HEK293 (cell line): ENCODE results near the gene TMOD1.

Experiments used
- EGR2 ChIP-seq: fragments of 450-650 bp; formaldehyde crosslinking; IDR thresholded peaks from 2 replicates; pipeline ENCODE4 v1.5.1; 2016; ENCODE audit warnings: low read depth, missing biosample characterization, missing genetic modification characterization
- GLIS1 ChIP-seq: fragments of 450-650 bp; formaldehyde crosslinking; IDR thresholded peaks from 2 replicates; pipeline ENCODE4 v1.5.1; 2016; ENCODE audit warnings: missing biosample characterization, missing genetic modification characterization
- MYNN ChIP-seq: fragments of 450-650 bp; formaldehyde crosslinking; IDR thresholded peaks from 2 replicates; pipeline ENCODE4 v1.5.1; 2016; ENCODE audit warnings: missing biosample characterization, missing genetic modification characterization, borderline replicate concordance
- OSR2 ChIP-seq: fragments of 450-650 bp; formaldehyde crosslinking; IDR thresholded peaks from 2 replicates; pipeline ENCODE4 v1.5.1; 2016; ENCODE audit warnings: missing biosample characterization, missing genetic modification characterization
- SETDB1 ChIP-seq: IDR thresholded peaks from one replicate; pipeline ENCODE4 v1.6.1; 2017; ENCODE audit warnings: mild to moderate bottlenecking, low read length, moderate library complexity, mixed read lengths; ENCODE audit not compliant: insufficient read length
- SP2 ChIP-seq: fragments of 450-650 bp; formaldehyde crosslinking; IDR thresholded peaks from 2 replicates; pipeline ENCODE4 v1.5.1; 2016; ENCODE audit warnings: missing biosample characterization, missing genetic modification characterization
- WT1 ChIP-seq: fragments of 450-650 bp; formaldehyde crosslinking; IDR thresholded peaks from 2 replicates; pipeline ENCODE4 v1.5.1; 2016; ENCODE audit warnings: missing biosample characterization, missing genetic modification characterization
- YY1 ChIP-seq: fragments of 450-650 bp; formaldehyde crosslinking; IDR thresholded peaks from 2 replicates; pipeline ENCODE4 v1.5.1; 2018; ENCODE audit warnings: missing biosample characterization, missing genetic modification characterization
- ZBTB49 ChIP-seq: fragments of 450-650 bp; formaldehyde crosslinking; IDR thresholded peaks from 2 replicates; pipeline ENCODE4 v1.5.1; 2016; ENCODE audit warnings: missing biosample characterization, missing genetic modification characterization, low read depth
- ZEB2 ChIP-seq: fragments of 450-650 bp; formaldehyde crosslinking; IDR thresholded peaks from 2 replicates; pipeline ENCODE4 v1.5.1; 2016; ENCODE audit warnings: missing biosample characterization, missing genetic modification characterization
- ZFP41 ChIP-seq: fragments of 450-650 bp; formaldehyde crosslinking; IDR thresholded peaks from 2 replicates; pipeline ENCODE4 v1.5.1; 2016; ENCODE audit warnings: missing biosample characterization, missing genetic modification characterization, borderline replicate concordance
- ZFP69B ChIP-seq: fragments of 450-650 bp; formaldehyde crosslinking; IDR thresholded peaks from 2 replicates; pipeline ENCODE4 v1.5.1; 2016; ENCODE audit warnings: missing biosample characterization, missing genetic modification characterization
- ZNF112 ChIP-seq: fragments of 450-650 bp; formaldehyde crosslinking; IDR thresholded peaks from 2 replicates; pipeline ENCODE4 v1.5.0; 2017; ENCODE audit warnings: missing biosample characterization, missing genetic modification characterization
- ZNF114 ChIP-seq: fragments of 450-650 bp; formaldehyde crosslinking; IDR thresholded peaks from 2 replicates; pipeline ENCODE4 v1.5.0; 2017; ENCODE audit warnings: missing biosample characterization, missing genetic modification characterization
- ZNF121 ChIP-seq: fragments of 450-650 bp; formaldehyde crosslinking; IDR thresholded peaks from 2 replicates; pipeline ENCODE4 v1.5.1; 2016; ENCODE audit warnings: missing biosample characterization, missing genetic modification characterization
- ZNF157 ChIP-seq: fragments of 450-650 bp; formaldehyde crosslinking; IDR thresholded peaks from 2 replicates; pipeline ENCODE4 v1.5.1; 2016; ENCODE audit warnings: missing biosample characterization, missing genetic modification characterization
- ZNF174 ChIP-seq: fragments of 450-650 bp; formaldehyde crosslinking; IDR thresholded peaks from 2 replicates; pipeline ENCODE4 v1.5.0; 2017; ENCODE audit warnings: missing biosample characterization, mild to moderate bottlenecking, missing genetic modification characterization
- ZNF175 ChIP-seq: fragments of 450-650 bp; formaldehyde crosslinking; IDR thresholded peaks from 2 replicates; pipeline ENCODE4 v1.5.1; 2016; ENCODE audit warnings: missing biosample characterization, missing genetic modification characterization
- ZNF274 ChIP-seq, 2 experiments: fragments of 200-500 bp in 1 of 2; fragments of 450-650 bp in 1 of 2; sonication (Bioruptor generic) in 1 of 2; formaldehyde crosslinking in 1 of 2; IDR thresholded peaks; 2 replicates each; pipeline versions ENCODE4 v1.5.1 to v1.6.1; 2014 to 2016; ENCODE audit warnings: borderline replicate concordance in 1 of 2, inconsistent platforms in 1 of 2, low read length in 1 of 2, missing biosample characterization in 1 of 2, missing genetic modification characterization in 1 of 2
- ZNF311 ChIP-seq: fragments of 450-650 bp; formaldehyde crosslinking; IDR thresholded peaks from 2 replicates; pipeline ENCODE4 v1.5.1; 2017; ENCODE audit warnings: missing biosample characterization, missing genetic modification characterization, borderline replicate concordance
- ZNF404 ChIP-seq: fragments of 450-650 bp; formaldehyde crosslinking; IDR thresholded peaks from 2 replicates; pipeline ENCODE4 v1.5.1; 2017; ENCODE audit warnings: missing biosample characterization, missing genetic modification characterization
- ZNF423 ChIP-seq: fragments of 450-650 bp; formaldehyde crosslinking; IDR thresholded peaks from 2 replicates; pipeline ENCODE4 v1.5.1; 2016; ENCODE audit warnings: missing biosample characterization, missing genetic modification characterization
- ZNF501 ChIP-seq: fragments of 450-650 bp; formaldehyde crosslinking; IDR thresholded peaks from 2 replicates; pipeline ENCODE4 v1.5.1; 2016; ENCODE audit warnings: missing biosample characterization, missing genetic modification characterization
- ZNF510 ChIP-seq: fragments of 450-650 bp; formaldehyde crosslinking; IDR thresholded peaks from 2 replicates; pipeline ENCODE4 v1.5.1; 2018; ENCODE audit warnings: mild to moderate bottlenecking, missing genetic modification characterization, missing biosample characterization; ENCODE audit not compliant: insufficient replicate concordance
- ZNF549 ChIP-seq: fragments of 450-650 bp; IDR thresholded peaks from 2 replicates; pipeline ENCODE4 v1.5.1; 2018; ENCODE audit warnings: missing biosample characterization, missing genetic modification characterization, mild to moderate bottlenecking, inconsistent platforms, moderate library complexity
- ZNF555 ChIP-seq: fragments of 450-650 bp; formaldehyde crosslinking; conservative IDR thresholded peaks from 2 replicates; pipeline ENCODE4 v1.5.1; 2017; ENCODE audit warnings: missing biosample characterization, mild to moderate bottlenecking, missing genetic modification characterization, inconsistent platforms
- ZNF610 ChIP-seq: fragments of 450-650 bp; formaldehyde crosslinking; IDR thresholded peaks from 2 replicates; pipeline ENCODE4 v1.5.1; 2016; ENCODE audit warnings: missing biosample characterization, missing genetic modification characterization, borderline replicate concordance
- ZNF621 ChIP-seq: fragments of 450-650 bp; formaldehyde crosslinking; IDR thresholded peaks from 2 replicates; pipeline ENCODE4 v1.5.1; 2017; ENCODE audit warnings: missing biosample characterization, missing genetic modification characterization
- ZNF660 ChIP-seq: fragments of 450-650 bp; IDR thresholded peaks from 2 replicates; pipeline ENCODE4 v1.5.1; 2018; ENCODE audit warnings: missing biosample characterization, mild to moderate bottlenecking, missing genetic modification characterization
- ZNF701 ChIP-seq: fragments of 450-650 bp; formaldehyde crosslinking; IDR thresholded peaks from 2 replicates; pipeline ENCODE4 v1.5.1; 2016; ENCODE audit warnings: missing biosample characterization, missing genetic modification characterization
- ZNF768 ChIP-seq: fragments of 450-650 bp; formaldehyde crosslinking; IDR thresholded peaks from 2 replicates; pipeline ENCODE4 v1.5.1; 2018; ENCODE audit warnings: missing biosample characterization, mild to moderate bottlenecking, missing genetic modification characterization
- ZNF776 ChIP-seq: fragments of 450-650 bp; formaldehyde crosslinking; IDR thresholded peaks from 2 replicates; pipeline ENCODE4 v1.5.0; 2017; ENCODE audit warnings: missing biosample characterization, missing genetic modification characterization, borderline replicate concordance
- ZNF777 ChIP-seq: fragments of 450-650 bp; formaldehyde crosslinking; IDR thresholded peaks from 2 replicates; pipeline ENCODE4 v1.5.1; 2017; ENCODE audit warnings: missing biosample characterization, missing genetic modification characterization, borderline replicate concordance
- ZNF830 ChIP-seq: fragments of 450-650 bp; IDR thresholded peaks from 2 replicates; pipeline ENCODE4 v1.5.0; 2018; ENCODE audit warnings: missing biosample characterization, missing genetic modification characterization, low read depth, mild to moderate bottlenecking, moderate library complexity
- ZSCAN16 ChIP-seq: fragments of 450-650 bp; formaldehyde crosslinking; IDR thresholded peaks from 2 replicates; pipeline ENCODE4 v1.5.1; 2016; ENCODE audit warnings: missing biosample characterization, missing genetic modification characterization
- TF ChIP-seq, protein P1 (sequence below): fragments of 450-650 bp; formaldehyde crosslinking; IDR thresholded peaks from 2 replicates; pipeline ENCODE4 v1.5.1; 2016; ENCODE audit warnings: missing biosample characterization, missing genetic modification characterization
- TF ChIP-seq, protein P2 (sequence below): fragments of 450-650 bp; formaldehyde crosslinking; IDR thresholded peaks from 2 replicates; pipeline ENCODE4 v1.5.1; 2016; ENCODE audit warnings: missing biosample characterization, missing genetic modification characterization

The TMOD1 gene

GRCh38 chr9:97510797-97511654, 9.6 kb downstream of the TMOD1 start (continued):
- TF ChIP-seq ZNF555 (tag by site-specific recombination) (0 out of 2 replicates have a peak, but pooled peaks have one; percentile 11), ZNF157 (tag by site-specific recombination) (no peak), ZEB2 (tag by site-specific recombination) (peak; percentile 70; the same call in 1 of the 2 replicates), ZNF174 (tag by site-specific recombination) (no peak), ZNF274 (IDR thresholded peaks at IDR 0.05; ENCODE audit: low read length) (no peak), ZNF274 (tag by site-specific recombination; IDR thresholded peaks at IDR 0.05; ENCODE audit: borderline replicate concordance) (no peak), ZNF776 (tag by site-specific recombination) (peak; percentile 57; the same call in 1 of the 2 replicates), ZNF701 (tag by site-specific recombination) (no peak), EGR2 (tag by site-specific recombination) (no peak), ZNF510 (tag by site-specific recombination) (no peak), ZNF768 (tag by site-specific recombination) (no peak), ZNF549 (tag by site-specific recombination) (no peak), WT1 (tag by site-specific recombination) (no peak), MYNN (tag by site-specific recombination) (no peak), ZNF112 (tag by site-specific recombination) (peak; percentile 79), ZNF404 (tag by site-specific recombination) (no peak), GLIS1 (no peak), ZNF501 (tag by site-specific recombination) (no peak), ZNF610 (tag by site-specific recombination) (no peak), ZFP41 (no peak), SETDB1 (no peak), ZBTB49 (tag by site-specific recombination) (no peak), ZNF175 (tag by site-specific recombination) (no peak), ZNF121 (no peak), ZNF660 (tag by site-specific recombination) (no peak), ZSCAN16 (tag by site-specific recombination) (no peak), ZFP69B (peak; percentile 57; the same call in 1 of the 2 replicates), ZNF114 (tag by site-specific recombination) (no peak), ZNF777 (tag by site-specific recombination) (no peak), ZNF311 (no peak), ZNF621 (peak; percentile 88), YY1 (tag by site-specific recombination) (no peak), SP2 (tag by site-specific recombination) (no peak), OSR2 (tag by site-specific recombination) (no peak), ZNF830 (no peak), ZNF423 (tag by site-specific recombination) (no peak)
- TF ChIP-seq, protein P1, sequence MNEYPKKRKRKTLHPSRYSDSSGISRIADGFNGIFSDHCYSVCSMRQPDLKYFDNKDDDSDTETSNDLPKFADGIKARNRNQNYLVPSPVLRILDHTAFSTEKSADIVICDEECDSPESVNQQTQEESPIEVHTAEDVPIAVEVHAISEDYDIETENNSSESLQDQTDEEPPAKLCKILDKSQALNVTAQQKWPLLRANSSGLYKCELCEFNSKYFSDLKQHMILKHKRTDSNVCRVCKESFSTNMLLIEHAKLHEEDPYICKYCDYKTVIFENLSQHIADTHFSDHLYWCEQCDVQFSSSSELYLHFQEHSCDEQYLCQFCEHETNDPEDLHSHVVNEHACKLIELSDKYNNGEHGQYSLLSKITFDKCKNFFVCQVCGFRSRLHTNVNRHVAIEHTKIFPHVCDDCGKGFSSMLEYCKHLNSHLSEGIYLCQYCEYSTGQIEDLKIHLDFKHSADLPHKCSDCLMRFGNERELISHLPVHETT (tag by site-specific recombination) = peak; percentile 89
- TF ChIP-seq, protein P2, sequence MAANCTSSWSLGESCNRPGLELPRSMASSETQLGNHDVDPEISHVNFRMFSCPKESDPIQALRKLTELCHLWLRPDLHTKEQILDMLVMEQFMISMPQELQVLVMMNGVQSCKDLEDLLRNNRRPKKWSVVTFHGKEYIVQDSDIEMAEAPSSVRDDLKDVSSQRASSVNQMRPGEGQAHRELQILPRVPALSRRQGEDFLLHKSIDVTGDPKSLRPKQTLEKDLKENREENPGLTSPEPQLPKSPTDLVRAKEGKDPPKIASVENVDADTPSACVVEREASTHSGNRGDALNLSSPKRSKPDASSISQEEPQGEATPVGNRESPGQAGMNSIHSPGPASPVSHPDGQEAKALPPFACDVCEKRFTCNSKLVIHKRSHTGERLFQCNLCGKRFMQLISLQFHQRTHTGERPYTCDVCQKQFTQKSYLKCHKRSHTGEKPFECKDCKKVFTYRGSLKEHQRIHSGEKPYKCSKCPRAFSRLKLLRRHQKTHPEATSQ = no peak
